H1 (cell line): ENCODE data around the gene ERICH6. TPM values are rescaled to one million over a fixed set of nuclear protein-coding genes. Genes with fewer than 3 reads are reported as not detected.

Experiments
- CTCF ChIA-PET: fragments of 300-600 bp; sonication (Branson Sonifier 250); formaldehyde crosslinking; loops from one replicate; lab custom pipeline; 2021; ENCODE audit not compliant: partially characterized antibody; lab: Charles Lee
- POLR2A ChIA-PET: fragments of 300-600 bp; sonication (Branson Sonifier 250); formaldehyde crosslinking; loops from one replicate; lab custom pipeline; 2021; ENCODE audit warnings: inconsistent platforms; ENCODE audit not compliant: partially characterized antibody; lab: Charles Lee
- DNase-seq, 2 experiments: peaks; one replicate each; pipeline versions ENCODE4 v3.0.0 to v3.0.0-alpha.2; 2010 to 2022; ENCODE audit warnings: low spot score in 2 of 2, low read depth in 1 of 2, mixed read lengths in 1 of 2
- FAIRE-seq: peaks from 2 replicates; lab custom pipeline; 2011; peaks lifted over from hg19 to GRCh38; lab: Jason Lieb, UNC
- H2AFZ ChIP-seq: 2 replicates; pipeline ENCODE4 v1.8.1; 2012; ENCODE audit warnings: low read length, inconsistent platforms
- H2AK5ac ChIP-seq: 2 replicates; pipeline ENCODE4 v1.6.1; 2013; ENCODE audit warnings: low read depth, low read length
- H2BK120ac ChIP-seq: replicated peaks from 2 replicates; pipeline ENCODE3; 2013; ENCODE audit warnings: low read depth, low read length, inconsistent platforms
- H2BK12ac ChIP-seq: 2 replicates; pipeline ENCODE4 v1.6.1; 2013; ENCODE audit warnings: low read depth, low read length
- H2BK15ac ChIP-seq: 2 replicates; pipeline ENCODE4 v1.6.1; 2013; ENCODE audit warnings: low read length
- H2BK20ac ChIP-seq: 2 replicates; pipeline ENCODE4 v1.6.1; 2013; ENCODE audit warnings: low read length
- H2BK5ac ChIP-seq: 2 replicates; pipeline ENCODE4 v1.6.1; 2013; ENCODE audit warnings: low read depth, low read length
- H3K14ac ChIP-seq: 2 replicates; pipeline ENCODE4 v1.6.1; 2013; ENCODE audit warnings: inconsistent platforms; ENCODE audit not compliant: insufficient read length
- H3K18ac ChIP-seq: 2 replicates; pipeline ENCODE4 v1.6.1; 2013; ENCODE audit warnings: low read length; ENCODE audit errors: extremely low read depth
- H3K23ac ChIP-seq: 2 replicates; pipeline ENCODE4 v1.6.1; 2013; ENCODE audit warnings: inconsistent platforms; ENCODE audit not compliant: insufficient read length
- H3K23me2 ChIP-seq: 2 replicates; pipeline ENCODE4 v1.6.1; 2013; ENCODE audit warnings: low read depth, low read length
- H3K27ac ChIP-seq: 2 replicates; pipeline ENCODE4 v1.6.1; 2011; ENCODE audit warnings: low read depth, low read length, inconsistent platforms
- H3K27me3 ChIP-seq, 4 experiments: replicated peaks in 1 of 4; 1 replicate in 1 of 4; 2 replicates in 3 of 4; pipeline versions ENCODE4 v1.6.1 to v1.8.1; 2011 to 2013; ENCODE audit warnings: low read length in 3 of 4, mild to moderate bottlenecking in 3 of 4, inconsistent platforms in 2 of 4, mixed read lengths in 2 of 4, moderate library complexity in 1 of 4; ENCODE audit not compliant: control insufficient read depth in 3 of 4, insufficient read depth in 3 of 4; ENCODE audit errors: extremely low read depth in 1 of 4
- H3K36me3 ChIP-seq, 4 experiments: 2 replicates each; pipeline versions ENCODE4 v1.6.1 to v1.8.1; 2011 to 2013; ENCODE audit warnings: mild to moderate bottlenecking in 4 of 4, low read length in 3 of 4, moderate library complexity in 2 of 4, control low read depth in 1 of 4, inconsistent platforms in 1 of 4; ENCODE audit not compliant: insufficient read depth in 4 of 4, control insufficient read depth in 2 of 4
- H3K4ac ChIP-seq: replicated peaks from 2 replicates; pipeline ENCODE3; 2013; ENCODE audit warnings: low read length, low read depth, mixed read lengths, inconsistent platforms; ENCODE audit not compliant: insufficient read length
- H3K4me1 ChIP-seq, 4 experiments: replicated peaks in 1 of 4; 1 replicate in 1 of 4; 2 replicates in 3 of 4; pipeline versions ENCODE4 v1.6.1 to v1.8.1; 2011 to 2013; ENCODE audit warnings: low read length in 3 of 4, inconsistent platforms in 2 of 4, mixed read lengths in 1 of 4; ENCODE audit not compliant: insufficient read depth in 4 of 4, control insufficient read depth in 3 of 4
- H3K4me2 ChIP-seq, 2 experiments: 2 replicates each; pipeline versions ENCODE4 v1.6.1 to v1.8.1; 2011 to 2013; ENCODE audit warnings: low read depth in 2 of 2, low read length in 2 of 2, control low read depth in 1 of 2, inconsistent platforms in 1 of 2, mild to moderate bottlenecking in 1 of 2; ENCODE audit not compliant: insufficient read depth in 1 of 2
- H3K4me3 ChIP-seq, 4 experiments: fragments of 200-600, 300-600 bp in 1 of 4; sonication (generic), shearing (Covaris generic), sonication (Bioruptor Twin) in 1 of 4; 2 replicates each; pipeline versions ENCODE4 v1.5.1 to v1.8.1; 2011 to 2016; ENCODE audit warnings: low read length in 4 of 4, low read depth in 3 of 4, control low read depth in 2 of 4, inconsistent platforms in 2 of 4, mild to moderate bottlenecking in 2 of 4, mixed read lengths in 1 of 4, moderate library complexity in 1 of 4; ENCODE audit not compliant: insufficient read depth in 2 of 4; ENCODE audit errors: extremely low read depth in 1 of 4
- H3K56ac ChIP-seq: replicated peaks from 2 replicates; pipeline ENCODE3; 2013; ENCODE audit warnings: low read depth, mild to moderate bottlenecking, mixed read lengths, low read length, inconsistent platforms; ENCODE audit not compliant: insufficient read length
- H3K79me1 ChIP-seq: 2 replicates; pipeline ENCODE4 v1.6.1; 2013; ENCODE audit warnings: low read depth, low read length, control low read depth
- H3K79me2 ChIP-seq, 2 experiments: 2 replicates each; pipeline versions ENCODE4 v1.6.1 to v1.8.1; 2012 to 2013; ENCODE audit warnings: low read length in 2 of 2, mild to moderate bottlenecking in 2 of 2, inconsistent platforms in 1 of 2; ENCODE audit not compliant: insufficient read depth in 2 of 2, control insufficient read depth in 1 of 2
- H3K9ac ChIP-seq, 4 experiments: replicated peaks in 1 of 4; 1 replicate in 1 of 4; 2 replicates in 3 of 4; pipeline versions ENCODE4 v1.6.1 to v1.8.1; 2011 to 2013; ENCODE audit warnings: low read depth in 3 of 4, low read length in 3 of 4, control low read depth in 2 of 4, mild to moderate bottlenecking in 2 of 4, moderate library complexity in 2 of 4, inconsistent platforms in 1 of 4; ENCODE audit errors: extremely low read depth in 1 of 4
- H3K9me3 ChIP-seq, 2 experiments: 2 replicates each; pipeline versions ENCODE4 v1.6.1 to v1.8.1; 2012 to 2013; ENCODE audit warnings: mild to moderate bottlenecking in 2 of 2, moderate library complexity in 2 of 2, control low read depth in 1 of 2, inconsistent platforms in 1 of 2, low read depth in 1 of 2, low read length in 1 of 2, mixed read lengths in 1 of 2; ENCODE audit not compliant: insufficient read depth in 2 of 2
- H4K20me1 ChIP-seq, 2 experiments: replicated peaks in 1 of 2; 2 replicates each; pipeline versions ENCODE3 to v1.8.1; 2011 to 2013; ENCODE audit warnings: inconsistent platforms in 2 of 2, low read length in 2 of 2, mild to moderate bottlenecking in 1 of 2; ENCODE audit not compliant: insufficient read depth in 2 of 2, control insufficient read depth in 1 of 2
- H4K5ac ChIP-seq: 2 replicates; pipeline ENCODE4 v1.6.1; 2013; ENCODE audit warnings: low read length, low read depth, mixed read lengths, inconsistent platforms; ENCODE audit not compliant: insufficient read length
- H4K8ac ChIP-seq: 2 replicates; pipeline ENCODE4 v1.8.0; 2013; ENCODE audit warnings: mild to moderate bottlenecking, moderate library complexity, low read length, inconsistent platforms; ENCODE audit not compliant: insufficient read depth; ENCODE audit errors: extremely low read depth
- H4K91ac ChIP-seq: replicated peaks from 2 replicates; pipeline ENCODE3; 2013; ENCODE audit warnings: low read length, mixed read lengths, inconsistent platforms; ENCODE audit not compliant: insufficient read length
- KDM1A ChIP-seq: fragments of 200-600, 300-600 bp; sonication (generic); IDR thresholded peaks from 2 replicates; pipeline ENCODE4 v1.7.1; 2016; ENCODE audit warnings: mild to moderate bottlenecking, low read length, borderline replicate concordance
- USF2 ChIP-seq: IDR thresholded peaks from 2 replicates; pipeline ENCODE4 v1.6.1; 2011; ENCODE audit warnings: low read length, improper control_type of control experiment
- WGBS, 2 experiments: shearing (Covaris generic) in 1 of 2; methylation state at CpG; one replicate each; pipeline versions ENCODE4 v1.1.6 to v1.1.7; 2013 to 2015; ENCODE audit warnings: low lambda C conversion rate in 2 of 2, mixed read lengths in 2 of 2, inconsistent platforms in 1 of 2, low coverage in 1 of 2, missing lambda C conversion rate in 1 of 2; ENCODE audit not compliant: insufficient replicate concordance in 2 of 2, insufficient coverage in 1 of 2, insufficient read length in 1 of 2; ENCODE audit errors: extremely low coverage in 1 of 2, missing lambda C conversion rate in 1 of 2; 5-methylcytosine and 5-hydroxymethylcytosine counted together
- polyA plus RNA-seq, 7 experiments: library from polyadenylated mRNA; depleted of rRNA in 3 of 7; stranded (reverse) in 5 of 7; unstranded in 2 of 7; fragments of >200 nt in 5 of 7; fragments of 200-250 nt in 2 of 7; gene quantifications; 1 replicate in 5 of 7; 2 replicates in 1 of 7; 4 replicates in 1 of 7; pipeline versions ENCODE4 v1.2.1 to v1.2.3, GENCODE V29; 2011 to 2013; ENCODE audit warnings: missing spikeins in 2 of 7, mixed read lengths in 2 of 7
- total RNA-seq: library from RNA; stranded (reverse); fragmentation: NEBNext Ultra II Directional; extraction: Animal tissue kit (Norgen Biotek cat#: 25700); gene quantifications from 2 replicates; pipeline ENCODE4 v1.2.1, GENCODE V29; 2021

Gene ERICH6
- total and polyA plus RNA-seq, 2 of the 8 experiments (the other 6 are each of a cell fraction or from before 2014, with no cell fraction given), result not detected

DNA sequence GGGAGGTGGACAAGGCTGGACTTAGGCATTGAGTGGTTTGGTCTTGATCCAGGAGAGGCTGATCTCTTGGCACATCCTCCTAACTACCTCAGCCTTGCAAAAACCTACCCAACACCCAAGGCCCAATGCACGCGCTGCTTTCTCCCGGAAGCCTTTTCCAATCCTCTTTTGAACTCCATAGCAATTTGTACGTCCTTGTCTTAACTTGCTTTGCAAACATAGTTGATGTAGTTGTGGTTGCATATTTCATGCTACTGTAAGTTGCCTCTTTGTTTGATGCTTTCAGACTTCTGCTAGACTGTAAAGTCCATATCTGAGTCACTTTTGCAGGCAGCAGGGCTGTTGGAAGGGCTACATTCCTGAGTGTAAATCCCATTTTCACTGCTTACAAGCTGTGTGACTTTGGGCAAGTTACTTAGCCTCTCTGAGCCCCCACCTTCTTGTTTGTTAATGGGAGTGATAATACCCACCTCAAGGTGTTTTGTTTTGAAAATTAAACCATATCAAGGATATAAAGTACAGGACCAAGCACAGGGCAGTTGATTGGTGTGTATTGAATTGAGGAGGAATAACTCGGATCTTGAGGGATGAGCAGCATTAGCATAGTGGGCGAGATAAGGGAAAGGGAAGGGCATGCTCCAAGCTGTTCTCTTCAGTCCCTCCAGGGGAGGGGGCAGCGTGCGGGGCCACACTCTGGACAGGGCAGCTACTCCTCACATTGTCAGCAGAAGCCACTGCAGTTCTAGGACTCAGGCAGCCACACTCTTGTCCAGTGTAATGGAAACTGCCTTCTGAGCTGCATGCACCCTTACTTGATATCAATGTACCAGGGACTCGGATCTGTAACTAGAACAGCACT lies 30.4 kb upstream of the ERICH6 start:
- no peaks in the 10 kb centered on the region for H3K23me2 ChIP-seq
- no peak for DNase-seq
- no peak overlapping the region for H3K23ac ChIP-seq
- no peaks in the 10 kb centered on the region for H3K36me3 ChIP-seq
- H4K91ac ChIP-seq, result no peak overlapping the region
- no peak overlapping the region for H2AFZ ChIP-seq
- no peaks in the 10 kb centered on the region for H3K79me1 ChIP-seq
- H4K5ac ChIP-seq, result no peak overlapping the region
- no peaks in the 10 kb centered on the region for H3K27me3 ChIP-seq
- peak overlapping the region; percentile 21; the same call in 1 of the 2 replicates for H2BK20ac ChIP-seq
- CTCF ChIA-PET, result interaction anchor here (0.9 to 1.1 kb wide), 2 partner anchors 9 to 54 kb away, joined by 3 read pairs; no protein-coding TSS in a partner anchor
- H3K14ac ChIP-seq, result no peak overlapping the region
- no peak overlapping the region for H3K4ac ChIP-seq
- H2BK15ac ChIP-seq, result 0 out of 2 replicates have a peak overlapping the region, but pooled peaks have one; percentile 12
- H3K18ac ChIP-seq, result no peak overlapping the region
- H3K4me1 ChIP-seq, result peaks cover 0 to 9% (median 4%) of the 10 kb centered on the region in 4 experiments; a peak in 5 of 7 replicates
- H3K9ac ChIP-seq, result no peak overlapping the region
- H2AK5ac ChIP-seq, result no peak overlapping the region
- H3K4me2 ChIP-seq, result no peak overlapping the region
- H2BK120ac ChIP-seq, result no peak overlapping the region
- no peak overlapping the region for H3K27ac ChIP-seq
- 92% methylated on average over 9 of the region's 9 CpGs; no CpG with 5 or more reads in 1 of the 2 experiments for WGBS, 2 experiments
- no peak overlapping the region for H3K56ac ChIP-seq
- POLR2A ChIA-PET, result interaction anchor here (1.1 kb wide), 1 partner anchor 10 kb away, joined by 4 read pairs; no protein-coding TSS in a partner anchor
- H3K9me3 ChIP-seq, result no peaks in the 10 kb centered on the region
- no peaks in the 10 kb centered on the region for H3K79me2 ChIP-seq
- H2BK5ac ChIP-seq, result no peak overlapping the region
- no peak for FAIRE-seq
- H2BK12ac ChIP-seq, result no peak overlapping the region
- no peak overlapping the region for H3K4me3 ChIP-seq
- TF ChIP-seq USF2 (no peak), KDM1A (peak; percentile 93)
- H4K8ac ChIP-seq, result no peak overlapping the region
- no peaks in the 10 kb centered on the region for H4K20me1 ChIP-seq
